IPS-NIHi7 (cell line): ENCODE results near the gene HDDC3.

ENCODE experiments used
- DNase-seq: peaks from one replicate; pipeline ENCODE4 v3.0.0; 2012; ENCODE audit warnings: mixed read lengths; ENCODE audit errors: extremely low spot score

Gene HDDC3

DNA sequence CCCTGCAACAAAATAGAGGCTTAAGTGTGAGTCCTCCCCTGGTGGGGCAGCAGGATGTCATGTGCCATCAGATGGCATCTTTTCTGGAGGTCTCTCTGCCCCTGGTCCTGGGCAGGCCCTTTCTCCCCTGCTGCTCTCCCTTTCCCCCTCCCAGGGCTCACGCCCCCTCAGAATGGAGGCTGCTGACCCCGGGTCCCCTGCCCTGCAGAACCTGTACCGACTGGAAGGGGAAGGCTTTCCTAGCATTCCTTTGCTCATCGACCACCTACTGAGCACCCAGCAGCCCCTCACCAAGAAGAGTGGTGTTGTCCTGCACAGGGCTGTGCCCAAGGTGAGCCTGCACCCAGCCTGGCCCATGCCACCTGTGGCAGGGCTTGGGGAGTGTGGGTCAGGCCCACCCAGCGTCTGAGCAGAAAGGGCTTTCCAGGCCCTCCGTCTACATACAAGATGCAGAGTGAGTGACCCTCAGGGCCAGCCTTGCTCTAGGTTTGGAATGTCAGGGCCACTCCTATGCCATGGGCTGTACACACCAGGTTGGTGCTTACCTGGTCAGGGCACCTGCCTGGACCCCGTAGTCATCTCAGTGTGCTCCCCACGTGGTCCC is 40.9 kb downstream of the HDDC3 start:
- no peak for DNase-seq

DNA sequence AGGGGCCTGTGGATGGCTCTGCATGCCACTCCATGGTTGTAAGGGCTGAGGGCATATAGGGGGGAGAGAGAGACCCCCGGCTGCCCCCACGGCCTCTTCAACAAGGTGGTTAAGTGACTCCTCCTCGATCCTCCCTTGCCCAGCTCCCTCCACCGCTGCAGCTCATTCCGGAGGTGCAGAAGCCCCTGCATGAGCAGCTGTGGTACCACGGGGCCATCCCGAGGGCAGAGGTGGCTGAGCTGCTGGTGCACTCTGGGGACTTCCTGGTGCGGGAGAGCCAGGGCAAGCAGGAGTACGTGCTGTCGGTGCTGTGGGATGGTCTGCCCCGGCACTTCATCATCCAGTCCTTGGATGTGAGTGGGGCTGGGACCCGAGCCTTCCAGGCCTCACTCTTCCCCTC is 41.5 kb downstream of the HDDC3 start:
- no peak for DNase-seq

GRCh38 chr15:90889736-90890456 is 42.5 kb downstream of the HDDC3 start:
- no peak for DNase-seq

DNA sequence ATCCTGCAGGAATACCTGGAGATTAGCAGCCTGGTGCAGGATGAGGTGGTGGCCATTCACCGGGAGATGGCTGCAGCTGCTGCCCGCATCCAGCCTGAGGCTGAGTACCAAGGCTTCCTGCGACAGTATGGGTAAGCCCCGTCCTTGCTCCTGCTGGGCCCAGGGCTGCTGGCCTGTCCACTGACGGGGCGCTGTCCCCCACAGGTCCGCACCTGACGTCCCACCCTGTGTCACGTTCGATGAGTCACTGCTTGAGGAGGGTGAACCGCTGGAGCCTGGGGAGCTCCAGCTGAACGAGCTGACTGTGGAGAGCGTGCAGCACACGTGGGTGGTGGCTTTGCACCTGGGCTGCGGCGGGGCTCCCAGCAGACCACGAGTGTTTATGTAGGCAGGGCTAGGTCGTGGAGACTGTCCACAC is 43.0 kb downstream of the HDDC3 start:
- DNase-seq: no peak

GRCh38 chr15:90887037-90887481 is 45.3 kb downstream of the HDDC3 start:
- DNase-seq: no peak

GRCh38 chr15:90886291-90886614 is 46.1 kb downstream of the HDDC3 start:
- no peak for DNase-seq

GRCh38 chr15:90885432-90886290 is 46.7 kb downstream of the HDDC3 start:
- peak; percentile 82 for DNase-seq

DNA sequence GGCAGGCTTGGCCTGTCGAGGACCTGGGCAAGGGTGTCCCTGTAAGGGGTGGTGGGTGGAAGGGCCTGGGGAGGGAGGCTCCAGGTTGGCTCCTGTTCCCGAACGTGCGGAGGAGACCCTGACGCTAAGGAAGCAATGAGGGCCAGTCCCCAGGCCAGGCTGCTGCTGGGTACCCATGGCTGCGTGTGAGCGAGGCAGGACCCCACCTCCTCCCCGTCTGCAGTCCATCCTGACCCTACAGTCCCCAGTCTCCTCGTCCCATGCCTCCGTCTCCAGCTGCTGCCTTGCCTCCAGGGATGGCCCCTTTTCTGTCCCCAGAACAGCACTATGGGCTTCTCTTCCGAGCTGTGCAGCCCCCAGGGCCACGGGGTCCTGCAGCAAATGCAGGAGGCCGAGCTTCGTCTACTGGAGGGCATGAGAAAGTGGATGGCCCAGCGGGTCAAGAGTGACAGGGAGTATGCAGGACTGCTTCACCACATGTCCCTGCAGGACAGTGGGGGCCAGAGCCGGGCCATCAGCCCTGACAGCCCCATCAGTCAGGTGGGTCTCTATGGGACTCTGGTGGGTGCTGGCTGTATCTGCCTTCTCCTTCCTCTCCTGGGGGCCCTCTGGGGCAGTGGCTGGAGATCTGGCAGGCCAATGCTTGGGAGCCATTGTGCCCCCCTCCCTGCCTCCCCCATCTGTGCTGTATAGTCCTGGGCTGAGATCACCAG is 47.5 kb downstream of the HDDC3 start:
- no peak for DNase-seq

- peak; percentile 73 for DNase-seq
Observed at GRCh38 chr15:90883976-90884718, 48.2 kb downstream of the HDDC3 start, which contains the start of gene FES. Gene FES (plus strand): TSS chr15:90884504. CDS start chr15:90885046, 542 bp downstream.

DNA sequence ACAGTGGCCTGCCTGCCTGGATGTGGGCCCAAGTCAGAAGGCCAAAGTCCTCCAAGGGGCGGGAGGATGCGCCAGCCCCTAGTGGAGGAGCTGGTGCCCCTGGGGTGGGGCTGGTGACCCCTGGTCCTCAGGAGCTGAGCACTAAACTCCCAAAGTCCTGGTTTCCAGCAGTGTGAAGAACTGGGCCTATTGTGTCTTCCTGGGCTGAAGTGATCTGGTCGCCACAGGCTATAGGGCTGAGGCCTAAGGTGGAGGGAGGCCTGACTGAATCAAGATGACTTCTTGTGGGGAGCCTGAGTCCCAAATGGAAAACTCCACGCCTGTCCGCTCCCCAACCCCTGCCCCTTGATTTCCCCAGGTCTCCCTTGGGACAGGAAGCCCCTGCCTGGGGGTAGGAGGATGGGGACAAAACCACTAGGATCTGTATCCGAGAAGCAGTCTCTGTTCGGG is 48.8 kb downstream of the HDDC3 start:
- no peak for DNase-seq

DNA sequence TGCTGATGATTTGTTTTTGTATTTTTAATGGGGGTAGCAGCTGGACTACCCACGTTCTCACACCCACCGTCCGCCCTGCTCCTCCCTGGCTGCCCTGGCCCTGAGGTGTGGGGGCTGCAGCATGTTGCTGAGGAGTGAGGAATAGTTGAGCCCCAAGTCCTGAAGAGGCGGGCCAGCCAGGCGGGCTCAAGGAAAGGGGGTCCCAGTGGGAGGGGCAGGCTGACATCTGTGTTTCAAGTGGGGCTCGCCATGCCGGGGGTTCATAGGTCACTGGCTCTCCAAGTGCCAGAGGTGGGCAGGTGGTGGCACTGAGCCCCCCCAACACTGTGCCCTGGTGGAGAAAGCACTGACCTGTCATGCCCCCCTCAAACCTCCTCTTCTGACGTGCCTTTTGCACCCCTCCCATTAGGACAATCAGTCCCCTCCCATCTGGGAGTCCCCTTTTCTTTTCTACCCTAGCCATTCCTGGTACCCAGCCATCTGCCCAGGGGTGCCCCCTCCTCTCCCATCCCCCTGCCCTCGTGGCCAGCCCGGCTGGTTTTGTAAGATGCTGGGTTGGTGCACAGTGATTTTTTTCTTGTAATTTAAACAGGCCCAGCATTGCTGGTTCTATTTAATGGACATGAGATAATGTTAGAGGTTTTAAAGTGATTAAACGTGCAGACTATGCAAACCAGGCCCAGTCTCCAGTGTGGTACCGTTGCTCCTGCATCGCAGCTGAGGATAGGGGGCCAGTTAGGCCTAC is 49.4 kb downstream of the HDDC3 start:
- no peak for DNase-seq

DNA sequence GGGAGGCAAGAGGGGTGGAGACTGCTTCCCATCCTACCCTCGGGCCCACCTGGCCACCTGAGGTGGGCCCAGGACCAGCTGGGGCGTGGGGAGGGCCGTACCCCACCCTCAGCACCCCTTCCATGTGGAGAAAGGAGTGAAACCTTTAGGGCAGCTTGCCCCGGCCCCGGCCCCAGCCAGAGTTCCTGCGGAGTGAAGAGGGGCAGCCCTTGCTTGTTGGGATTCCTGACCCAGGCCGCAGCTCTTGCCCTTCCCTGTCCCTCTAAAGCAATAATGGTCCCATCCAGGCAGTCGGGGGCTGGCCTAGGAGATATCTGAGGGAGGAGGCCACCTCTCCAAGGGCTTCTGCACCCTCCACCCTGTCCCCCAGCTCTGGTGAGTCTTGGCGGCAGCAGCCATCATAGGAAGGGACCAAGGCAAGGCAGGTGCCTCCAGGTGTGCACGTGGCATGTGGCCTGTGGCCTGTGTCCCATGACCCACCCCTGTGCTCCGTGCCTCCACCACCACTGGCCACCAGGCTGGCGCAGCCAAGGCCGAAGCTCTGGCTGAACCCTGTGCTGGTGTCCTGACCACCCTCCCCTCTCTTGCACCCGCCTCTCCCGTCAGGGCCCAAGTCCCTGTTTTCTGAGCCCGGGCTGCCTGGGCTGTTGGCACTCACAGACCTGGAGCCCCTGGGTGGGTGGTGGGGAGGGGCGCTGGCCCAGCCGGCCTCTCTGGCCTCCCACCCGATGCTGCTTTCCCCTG is 50.2 kb downstream of the HDDC3 start:
- no peak for DNase-seq

DNA sequence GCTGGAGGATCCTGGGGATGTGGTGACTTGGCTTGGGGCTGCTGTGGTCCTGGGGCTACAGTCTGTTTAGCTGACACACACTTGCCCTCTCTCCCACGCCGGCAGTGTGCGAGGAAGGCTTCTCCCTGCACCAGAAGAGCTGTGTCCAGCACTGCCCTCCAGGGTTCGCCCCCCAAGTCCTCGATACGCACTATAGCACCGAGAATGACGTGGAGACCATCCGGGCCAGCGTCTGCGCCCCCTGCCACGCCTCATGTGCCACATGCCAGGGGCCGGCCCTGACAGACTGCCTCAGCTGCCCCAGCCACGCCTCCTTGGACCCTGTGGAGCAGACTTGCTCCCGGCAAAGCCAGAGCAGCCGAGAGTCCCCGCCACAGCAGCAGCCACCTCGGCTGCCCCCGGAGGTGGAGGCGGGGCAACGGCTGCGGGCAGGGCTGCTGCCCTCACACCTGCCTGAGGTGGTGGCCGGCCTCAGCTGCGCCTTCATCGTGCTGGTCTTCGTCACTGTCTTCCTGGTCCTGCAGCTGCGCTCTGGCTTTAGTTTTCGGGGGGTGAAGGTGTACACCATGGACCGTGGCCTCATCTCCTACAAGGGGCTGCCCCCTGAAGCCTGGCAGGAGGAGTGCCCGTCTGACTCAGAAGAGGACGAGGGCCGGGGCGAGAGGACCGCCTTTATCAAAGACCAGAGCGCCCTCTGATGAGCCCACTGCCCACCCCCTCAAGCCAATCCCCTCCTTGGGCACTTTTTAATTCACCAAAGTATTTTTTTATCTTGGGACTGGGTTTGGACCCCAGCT is 51.0 kb downstream of the HDDC3 start:
- DNase-seq: no peak

DNA sequence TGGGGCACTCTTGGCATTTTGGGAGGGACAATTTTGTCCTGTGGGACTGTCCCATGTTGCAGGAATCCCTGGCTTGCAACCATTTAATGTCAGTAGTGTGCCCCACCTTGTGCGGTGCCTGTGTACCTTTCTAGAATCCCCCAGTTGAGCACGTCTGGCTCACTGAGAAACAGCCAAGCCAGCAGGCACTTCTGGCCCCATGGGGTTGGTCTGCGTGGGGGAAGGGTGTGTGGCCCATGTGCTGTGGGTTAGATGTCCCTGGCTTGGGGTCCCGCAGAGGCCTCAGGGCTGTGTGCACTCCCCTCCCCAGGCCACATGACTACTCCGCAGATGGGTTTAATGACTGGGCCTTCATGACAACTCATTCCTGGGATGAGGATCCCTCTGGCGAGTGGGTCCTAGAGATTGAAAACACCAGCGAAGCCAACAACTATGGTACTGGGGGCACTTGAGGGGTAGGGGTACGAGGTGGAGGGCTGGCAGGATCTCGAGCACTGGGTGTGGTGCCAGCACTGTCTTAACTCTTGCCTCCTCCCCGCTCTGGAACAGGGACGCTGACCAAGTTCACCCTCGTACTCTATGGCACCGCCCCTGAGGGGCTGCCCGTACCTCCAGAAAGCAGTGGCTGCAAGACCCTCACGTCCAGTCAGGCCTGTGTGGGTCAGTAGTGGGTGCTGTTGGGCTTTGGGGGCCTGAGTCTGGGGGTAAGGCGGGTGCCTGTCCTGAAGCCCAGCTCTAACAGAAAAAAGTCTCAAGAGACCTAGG is 51.8 kb downstream of the HDDC3 start:
- no peak for DNase-seq
